ENCODE measurements around the gene PAX7.
"Not testable (repeated sequence)": the region's sequence is repeated elsewhere in the genome, so short reads cannot be mapped to it uniquely, and the experiment has no call there.

Gene PAX7

DNA sequence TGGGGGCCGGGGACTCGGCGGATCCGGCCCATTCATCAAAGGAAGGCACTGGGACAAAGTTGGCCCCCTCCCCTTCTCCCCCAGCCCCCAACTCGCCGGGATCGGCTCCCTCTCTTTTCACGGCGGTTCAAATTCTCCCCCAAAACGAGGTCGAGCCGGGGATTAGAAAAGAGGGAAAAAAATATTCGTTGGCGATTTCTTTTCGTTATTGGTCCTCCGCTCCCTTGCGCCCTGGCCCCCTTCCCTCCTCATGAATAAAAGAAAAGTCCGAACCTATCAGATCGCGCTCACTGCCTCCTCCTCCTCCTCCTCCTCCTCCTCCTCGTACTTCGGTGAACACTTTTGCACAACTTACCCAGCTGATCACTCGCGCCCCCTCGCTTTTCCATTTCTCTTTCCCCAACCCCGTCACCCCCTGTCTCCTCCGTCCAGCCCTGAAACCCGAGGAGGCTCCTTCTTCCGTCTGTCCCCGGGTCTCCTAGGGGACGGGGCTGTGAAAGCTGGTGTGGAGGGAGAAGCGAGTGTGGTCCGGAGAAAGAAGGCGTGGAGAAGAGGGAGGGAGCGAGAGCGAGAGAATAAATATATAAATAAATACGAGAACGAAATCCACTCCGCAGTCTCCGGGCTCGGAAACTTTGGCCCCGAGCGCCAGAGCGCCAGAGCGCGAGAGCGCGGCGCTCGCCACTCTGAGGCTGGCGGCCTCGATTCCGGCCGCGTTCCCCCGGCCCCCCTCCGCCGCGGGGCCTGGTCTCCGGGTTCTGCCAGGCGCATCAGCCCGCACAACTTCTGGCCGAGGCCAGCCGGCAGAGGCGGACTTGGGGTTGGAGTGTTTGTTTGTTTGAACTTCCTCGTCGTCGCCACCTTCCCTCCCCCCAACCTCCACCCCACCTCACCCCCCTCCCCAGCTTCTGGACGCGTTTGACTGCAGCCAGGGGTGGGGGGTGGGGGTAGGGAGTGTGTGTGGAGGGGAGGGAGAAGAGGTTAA is at the start of gene PAX7:
Gene PAX7, plus strand, starts transcription at position 336 of the 985 bp plus-strand sequence. CDS start 758 bp downstream, outside the sequence.
- no peak for DNase-seq

DNA sequence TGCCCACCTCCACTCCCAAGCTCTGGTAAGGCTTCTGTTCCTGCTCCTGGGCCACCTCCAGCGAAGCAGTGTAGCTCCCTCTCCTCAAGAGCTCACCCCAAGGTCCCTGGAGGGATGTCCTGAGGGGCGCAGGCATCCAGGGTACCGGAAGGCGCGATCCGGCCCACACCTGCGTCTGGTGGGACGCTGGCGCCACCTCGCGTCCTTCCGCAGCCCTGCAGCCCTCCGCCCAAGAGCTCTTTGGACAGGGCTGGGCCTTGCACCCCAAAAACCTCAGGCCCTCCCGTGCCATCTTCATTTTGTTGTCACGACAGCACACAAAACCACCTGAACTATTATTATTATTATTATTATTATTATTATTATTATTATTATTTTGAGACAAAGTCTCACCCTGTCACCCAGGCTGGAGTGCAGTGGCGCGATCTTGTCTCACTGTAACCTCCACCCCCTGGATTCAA is 49.2 kb upstream of the PAX7 start:
- peak; percentile 21 for DNase-seq

DNA sequence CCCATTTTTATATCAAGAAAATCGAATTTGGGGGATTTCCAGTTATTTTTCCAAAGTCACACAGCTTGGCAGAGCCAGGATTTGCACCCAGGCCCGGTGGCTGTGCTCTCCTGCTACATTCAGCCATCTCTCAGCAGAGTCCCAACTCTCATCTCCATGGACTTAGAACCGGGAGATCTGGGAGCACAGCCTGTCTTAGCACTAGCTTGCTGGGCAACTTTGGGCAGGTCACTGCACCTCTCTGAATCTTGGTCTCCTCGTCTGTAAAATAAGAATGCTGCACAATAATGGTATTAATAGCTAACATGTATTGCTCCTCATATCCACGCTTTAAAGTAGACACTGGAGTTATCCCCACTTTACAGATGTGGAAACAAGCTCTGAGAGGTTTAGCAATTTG is 47.8 kb upstream of the PAX7 start:
- DNase-seq: no peak

DNA sequence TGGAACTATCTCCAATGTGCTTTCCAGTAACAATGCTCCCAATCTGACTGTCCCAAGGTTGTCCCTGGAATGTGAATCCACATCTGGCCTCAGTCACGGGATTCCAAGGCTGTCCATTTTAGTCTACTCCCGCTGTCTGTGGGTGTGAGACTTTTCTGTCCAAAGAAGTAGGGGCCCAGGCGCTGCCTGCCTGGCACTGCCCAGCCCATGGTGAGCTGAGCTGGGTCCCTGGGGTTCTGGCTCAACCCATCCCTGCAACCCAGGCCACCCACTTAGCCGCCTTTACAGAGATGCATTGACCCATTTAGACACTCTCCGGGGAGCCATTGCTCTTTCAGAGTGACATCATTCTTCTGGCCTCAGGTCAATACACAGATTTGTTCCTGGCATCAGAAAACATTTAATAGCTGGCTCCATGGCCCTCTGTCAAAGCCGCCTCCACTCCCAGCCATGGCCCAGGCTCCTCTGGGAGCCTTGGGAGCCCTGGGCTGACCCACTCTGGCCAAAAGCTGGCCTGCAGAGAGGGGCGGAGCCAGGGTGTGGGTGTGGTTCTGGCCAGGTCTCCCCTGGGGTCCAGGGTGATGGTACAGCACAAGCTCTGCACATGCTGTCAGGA is 47.2 kb upstream of the PAX7 start:
- DNase-seq: no peak

GRCh38 chr1:18586016-18586415 is 44.6 kb upstream of the PAX7 start:
- DNase-seq: not testable (repeated sequence)

GRCh38 chr1:18588093-18588492 is 42.6 kb upstream of the PAX7 start:
- no peak for DNase-seq

GRCh38 chr1:18592368-18592767 is 38.3 kb upstream of the PAX7 start:
- no peak for DNase-seq

- peak; percentile 51 for DNase-seq
Observed at GRCh38 chr1:18597160-18598042, 33.2 kb upstream of the PAX7 start.

GRCh38 chr1:18599086-18599485 is 31.6 kb upstream of the PAX7 start:
- no peak for DNase-seq

DNA sequence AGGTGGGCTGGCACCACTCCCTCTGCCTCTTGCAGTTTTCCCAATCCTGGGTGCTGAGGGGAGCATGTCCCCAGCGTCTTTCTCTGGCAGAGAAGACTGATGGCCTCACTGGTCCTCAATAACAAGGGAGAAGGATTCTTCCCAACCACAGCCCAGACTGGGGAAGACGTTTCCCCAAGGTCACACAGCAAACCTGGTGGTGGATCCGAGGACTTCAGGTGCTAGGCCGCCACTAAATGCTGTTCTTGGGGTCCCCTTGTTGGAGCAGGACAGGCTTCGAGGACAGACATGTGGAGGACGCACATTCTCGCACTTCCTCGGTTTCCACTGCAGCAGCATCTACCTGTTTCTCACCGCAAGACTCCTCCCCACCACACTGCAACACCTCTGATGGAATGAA is 30.9 kb upstream of the PAX7 start:
- no peak for DNase-seq

- DNase-seq: no peak
Observed at GRCh38 chr1:18602533-18603211, 28.0 kb upstream of the PAX7 start.

DNA sequence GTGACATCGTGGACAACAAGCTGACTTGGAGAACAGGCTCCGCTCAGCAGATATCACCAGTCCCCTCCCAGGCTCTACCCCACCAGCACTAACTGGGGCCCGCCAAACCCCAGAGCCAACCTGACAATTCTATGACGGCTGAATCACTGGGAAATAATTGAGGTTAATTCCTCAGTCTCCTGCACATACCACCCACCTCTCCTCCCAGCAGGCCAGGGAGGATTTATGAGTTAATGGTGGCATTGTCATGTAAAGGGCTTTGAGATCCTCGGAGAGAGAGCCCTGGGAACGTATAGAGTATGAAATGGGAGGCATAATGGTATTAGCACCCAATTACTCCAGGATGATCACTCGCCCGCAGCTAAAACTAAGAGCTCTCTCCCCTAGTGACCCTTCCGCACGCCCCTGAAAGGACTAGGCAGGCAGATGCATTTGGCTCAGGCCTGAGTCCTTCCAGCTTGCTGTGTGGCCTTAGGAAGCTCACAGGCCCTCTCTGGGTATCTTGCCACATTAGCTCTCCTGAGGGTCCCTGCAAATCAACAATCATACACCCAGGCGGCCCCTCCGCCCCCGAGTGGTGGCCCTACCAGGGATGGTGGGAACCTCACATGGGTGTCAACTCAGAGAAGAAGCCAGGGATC is 27.3 kb upstream of the PAX7 start:
- no peak for DNase-seq

DNA sequence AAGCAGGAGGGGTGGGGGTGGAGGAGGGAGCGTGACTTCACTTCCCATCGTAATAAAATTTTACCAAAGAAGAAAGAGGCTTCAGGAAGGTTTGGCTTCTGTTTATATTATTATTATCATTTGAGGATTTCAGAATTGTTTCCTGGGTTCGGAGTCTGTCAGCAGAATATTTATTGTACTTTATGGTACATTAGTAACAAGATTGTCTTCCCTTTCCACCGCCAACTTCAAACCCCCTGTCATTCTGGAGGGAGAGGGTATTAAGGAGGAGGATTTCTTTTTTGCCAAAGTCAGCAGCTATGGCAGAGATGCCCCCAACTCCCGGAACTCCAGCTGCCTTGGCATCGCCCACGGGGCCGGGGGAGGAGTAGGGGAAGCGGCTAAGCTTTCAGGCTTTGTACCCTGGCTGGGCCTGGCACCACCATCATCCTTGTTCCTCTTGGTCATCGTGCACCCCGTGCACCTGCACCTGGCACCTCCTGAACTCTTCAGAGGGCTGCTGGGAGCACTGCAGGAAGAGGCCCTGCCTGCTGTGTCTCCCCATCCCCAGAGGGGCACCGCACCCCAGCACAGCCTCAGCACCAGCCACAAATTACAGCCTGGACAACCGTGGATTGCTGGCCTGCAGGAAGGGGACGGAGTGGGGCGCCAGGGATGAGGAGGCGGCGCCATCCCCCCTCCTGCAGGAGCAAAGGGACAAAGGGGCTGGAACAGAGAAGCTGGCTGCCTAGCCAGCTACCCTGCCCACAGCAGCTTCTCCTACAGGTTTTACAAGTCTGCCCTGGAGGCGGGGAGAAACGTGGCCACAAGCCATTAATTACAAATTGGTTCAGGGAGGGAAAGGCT is 24.0 kb upstream of the PAX7 start:
- no peak for DNase-seq

- DNase-seq: no peak
Observed at GRCh38 chr1:18607289-18607760, 23.3 kb upstream of the PAX7 start.

DNA sequence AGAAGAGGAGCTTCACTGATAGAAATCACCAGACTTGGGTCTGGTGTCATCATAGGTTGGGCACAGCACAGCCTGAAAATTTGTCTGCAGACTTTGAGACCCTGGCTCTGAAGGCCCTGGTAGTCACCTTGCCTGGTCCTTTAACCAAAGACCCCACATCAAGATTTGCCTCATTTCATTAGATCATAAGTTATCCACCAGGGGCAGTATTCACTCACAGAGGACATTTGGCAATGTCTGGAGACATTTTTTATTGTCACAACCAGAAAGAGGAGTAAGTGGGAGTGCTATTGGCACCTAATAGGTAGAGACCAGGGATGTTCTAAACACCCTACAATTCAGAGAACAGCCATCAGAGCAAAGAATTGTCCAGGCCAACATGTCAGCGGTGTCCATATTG is 22.1 kb upstream of the PAX7 start:
- no peak for DNase-seq

DNA sequence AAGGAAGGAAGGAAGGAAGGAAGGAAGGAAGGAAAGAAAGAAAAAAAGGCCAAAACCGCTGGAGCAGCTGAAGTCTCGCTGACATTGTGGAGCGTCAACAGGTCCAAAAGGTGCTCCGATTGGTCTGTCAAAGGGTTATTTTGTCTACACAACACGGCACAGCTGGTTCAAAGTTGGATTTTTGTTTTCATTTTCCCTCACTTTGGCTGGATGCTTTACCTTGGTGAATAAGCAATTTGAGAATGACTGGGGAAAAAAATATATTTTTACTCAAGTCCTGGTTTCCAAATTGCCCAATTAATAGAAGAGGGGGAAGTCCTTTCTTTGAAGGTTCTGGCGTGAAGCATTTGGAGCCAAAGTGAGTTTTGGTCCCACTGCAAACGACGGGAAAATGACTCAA is 19.3 kb upstream of the PAX7 start:
- DNase-seq: no peak

DNA sequence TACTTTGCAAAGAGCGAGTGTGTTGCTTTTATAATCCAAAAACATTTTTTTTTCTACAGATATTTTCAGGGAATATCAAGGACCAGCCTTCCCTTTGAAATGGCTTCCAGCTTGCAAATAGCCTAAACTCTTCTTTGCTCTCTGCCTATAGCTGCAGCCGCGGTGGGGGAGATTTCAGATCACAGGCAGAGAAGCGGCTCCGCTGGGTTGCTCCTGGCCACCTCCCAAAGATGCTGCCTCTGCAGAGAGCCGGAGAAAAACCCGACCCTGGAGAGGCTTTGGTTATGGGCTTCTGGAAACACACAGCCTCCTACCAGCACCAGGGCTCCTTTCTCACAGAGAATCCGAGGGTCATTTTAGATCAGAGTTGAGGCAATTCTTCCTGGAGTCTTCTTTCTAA is 18.6 kb upstream of the PAX7 start:
- no peak for DNase-seq

DNA sequence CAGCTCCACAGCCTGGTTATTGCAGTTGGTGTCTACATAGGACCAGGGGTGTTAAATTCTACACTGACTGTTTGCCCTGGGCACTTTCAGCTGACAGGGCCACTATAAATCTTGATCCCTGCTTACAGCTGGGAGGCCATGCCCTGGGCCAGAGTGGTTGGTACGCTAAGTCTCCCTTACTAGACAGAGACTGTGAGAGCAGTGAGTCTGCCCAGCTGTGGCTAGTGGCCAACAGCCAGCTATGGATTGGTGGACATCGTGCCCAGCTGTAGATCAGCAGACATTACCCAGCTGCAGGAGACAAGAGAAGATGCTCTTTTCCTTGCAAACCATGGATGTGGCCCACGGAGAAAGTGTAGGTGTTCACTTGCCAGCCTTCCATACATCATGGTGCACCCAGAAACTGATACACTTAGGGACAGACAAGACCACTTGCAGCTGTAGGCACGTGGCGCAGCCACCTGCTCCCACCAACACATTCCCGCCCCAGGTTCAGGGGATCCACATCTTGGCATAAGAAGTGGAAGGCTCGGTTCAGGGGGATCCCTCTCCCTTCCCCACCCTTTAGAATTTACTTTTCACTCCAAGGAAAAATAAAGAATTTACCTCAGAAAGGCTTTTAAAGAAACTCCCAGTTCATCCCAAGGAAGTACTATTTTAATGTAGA is 16.4 kb upstream of the PAX7 start:
- no peak for DNase-seq

DNA sequence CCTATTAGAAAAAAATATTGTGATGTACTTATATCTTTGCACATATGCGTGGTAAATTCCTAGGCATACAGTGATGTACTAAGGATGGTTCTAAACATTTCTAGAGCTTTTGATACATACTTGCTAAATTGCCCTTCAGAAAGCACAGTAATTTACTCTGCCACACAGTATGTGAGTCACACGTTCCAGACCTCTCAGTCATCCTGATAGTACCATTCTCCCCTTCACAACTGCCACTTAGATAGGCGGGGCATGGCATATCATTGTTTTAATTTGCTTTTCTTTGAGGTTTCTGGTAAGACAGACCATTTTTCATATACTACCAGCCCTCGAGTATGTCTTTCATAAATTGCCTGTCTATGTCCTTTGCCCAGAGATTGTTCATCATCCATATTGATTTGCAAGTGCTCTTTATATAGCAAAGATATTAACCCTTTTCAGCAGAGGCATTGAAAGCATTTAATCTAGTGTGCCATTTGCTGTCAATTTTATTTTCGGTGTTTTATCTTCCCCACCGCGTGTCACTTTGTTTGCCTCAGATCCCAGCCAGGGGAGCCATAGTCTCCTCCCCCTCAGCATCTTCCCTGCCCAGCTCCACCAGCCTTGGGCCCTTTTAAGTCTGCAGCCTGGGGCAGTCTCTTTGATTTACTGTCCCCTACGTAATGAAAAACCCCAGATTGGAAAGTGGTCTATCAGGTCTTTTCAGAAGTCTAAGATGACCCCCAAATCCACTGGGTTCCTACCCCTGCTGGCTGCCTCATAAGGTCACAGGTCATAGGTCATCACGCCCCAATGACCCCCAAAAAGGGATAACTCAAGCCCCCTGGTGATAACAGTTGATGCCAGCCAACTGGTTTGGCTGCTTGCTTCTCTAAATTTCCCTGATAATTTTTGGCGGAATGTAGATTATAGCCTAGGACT is 11.8 kb upstream of the PAX7 start:
- DNase-seq: no peak

Measured in NCI-H1105 treated with DMSO at 0.1 percent for 48 hours (cell line).